ENCODE results near the gene TPCN2.
"Not testable (repeated sequence)": the region's sequence is repeated elsewhere in the genome, so short reads cannot be mapped to it uniquely, and the experiment has no call there.

The TPCN2 gene

DNA sequence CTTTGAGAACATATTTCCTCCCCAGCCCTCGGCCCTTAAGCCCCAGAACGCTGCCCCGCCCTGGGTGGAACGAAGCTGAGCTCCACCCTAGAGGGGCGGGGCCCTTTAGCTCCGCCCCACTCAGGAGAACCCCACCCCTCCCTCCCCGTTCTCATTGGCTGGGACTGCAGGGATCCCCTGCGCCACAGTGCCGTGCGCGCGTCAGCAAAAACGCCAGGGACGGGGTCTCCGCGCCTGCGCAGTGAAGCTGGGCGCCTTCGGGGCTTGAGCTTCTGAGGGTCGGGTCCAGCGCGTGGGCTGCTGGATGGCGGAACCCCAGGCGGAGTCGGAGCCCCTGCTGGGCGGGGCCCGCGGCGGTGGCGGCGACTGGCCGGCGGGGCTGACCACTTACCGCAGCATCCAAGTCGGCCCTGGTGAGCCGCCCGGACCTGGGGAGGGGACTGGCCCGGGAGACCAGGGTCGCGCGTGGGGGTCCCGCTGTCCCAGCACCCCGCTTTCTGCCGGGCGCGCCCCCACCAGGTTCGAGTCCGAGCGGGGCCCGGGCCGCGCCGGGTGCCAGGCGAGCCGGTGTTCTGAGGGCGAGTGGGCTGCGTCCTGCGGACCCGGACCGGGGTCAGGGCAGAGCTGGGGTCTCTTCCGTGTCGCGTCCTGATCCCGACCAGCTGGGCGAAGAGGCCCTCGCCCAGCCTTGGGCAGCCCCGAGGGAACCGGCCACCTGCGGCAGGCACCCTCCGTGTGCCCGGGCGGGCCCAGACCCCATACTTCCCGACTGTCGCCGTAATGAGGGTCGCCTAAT is at the start of gene TPCN2:
TPCN2 (plus strand) TSS at position 239 of the 796 bp plus-strand sequence; CDS start at position 305, 66 bp downstream.
- peak; percentile 93 to 98 (median 97) for DNase-seq

DNA sequence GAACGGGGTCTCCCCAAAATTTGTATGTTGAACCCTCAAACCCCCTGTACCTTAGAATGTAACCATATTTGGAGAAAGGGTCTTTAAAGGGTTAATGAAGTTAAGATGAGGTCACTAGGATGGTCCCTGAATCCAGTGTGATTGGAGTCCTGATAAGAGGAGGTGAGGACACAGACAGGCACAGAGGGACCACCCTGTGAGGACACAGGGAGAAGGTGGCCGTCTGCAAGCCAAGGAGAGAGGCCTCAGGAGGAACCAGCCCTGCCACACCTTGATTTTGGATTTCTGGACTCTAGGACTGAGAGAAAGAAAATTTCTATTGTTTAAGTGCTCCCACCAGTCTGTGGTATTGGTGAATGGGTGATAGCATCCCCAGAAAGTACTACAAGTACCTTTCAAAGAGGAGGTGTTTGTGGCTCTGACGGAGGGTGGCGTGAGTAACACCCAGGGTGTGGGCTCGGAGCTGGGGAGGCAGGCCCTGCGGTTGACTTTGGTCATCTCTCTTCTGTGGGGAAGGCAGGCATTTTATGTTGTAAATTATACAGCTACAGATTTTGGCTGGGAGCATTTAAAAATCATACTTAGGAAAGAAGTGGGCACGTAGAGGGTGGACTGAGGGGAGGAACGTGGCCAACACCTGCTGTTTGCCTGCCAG is 49.5 kb upstream of the TPCN2 start:
- DNase-seq, result no peak

DNA sequence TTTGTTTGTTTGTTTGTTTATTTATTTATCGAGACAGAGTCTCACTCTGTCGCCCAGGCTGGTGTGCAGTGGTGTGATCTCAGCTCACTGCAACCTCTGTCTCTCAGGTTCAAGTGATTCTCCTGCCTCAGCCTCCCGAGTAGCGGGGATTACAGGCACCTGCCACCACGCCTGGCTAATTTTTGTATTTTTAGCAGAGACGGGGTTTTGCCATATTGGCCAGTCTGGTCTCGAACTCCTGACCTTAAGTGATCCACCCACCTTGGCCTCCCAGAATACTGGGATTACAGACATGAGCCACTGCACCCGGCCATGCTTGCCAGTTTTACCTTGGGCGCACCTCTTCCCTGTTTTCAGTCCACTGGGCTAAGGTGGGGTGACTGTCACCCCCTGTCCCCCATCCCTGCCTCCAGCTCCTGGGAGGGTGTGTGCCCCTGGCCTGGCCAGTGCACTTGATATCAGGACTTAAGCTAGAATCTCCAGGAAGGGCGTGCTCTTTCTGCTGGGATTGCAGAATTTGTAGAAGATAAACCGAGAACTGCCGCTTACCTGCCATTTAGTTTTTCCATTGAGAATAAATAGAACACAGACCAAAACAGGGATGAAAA is 48.9 kb upstream of the TPCN2 start:
- DNase-seq, result not testable (repeated sequence)

DNA sequence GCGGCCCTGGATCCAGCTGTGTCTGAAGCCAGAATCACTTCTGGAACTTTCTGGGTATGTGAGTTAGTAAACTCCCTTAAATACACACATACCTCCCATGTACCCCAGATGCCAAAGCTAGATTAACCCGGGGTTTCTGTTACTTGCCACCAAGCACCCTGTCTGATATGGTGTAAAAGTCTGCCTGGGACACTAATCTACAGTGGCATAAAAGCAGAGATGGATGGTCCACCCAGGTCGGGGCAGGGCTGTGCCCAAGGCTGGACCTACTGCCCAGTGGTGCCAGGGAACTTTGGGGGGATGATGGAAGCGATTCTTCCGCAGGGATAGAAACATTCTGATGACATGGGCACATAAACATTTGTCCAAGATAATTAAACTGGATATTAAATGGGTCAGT is 48.3 kb upstream of the TPCN2 start:
- no peak for DNase-seq

DNA sequence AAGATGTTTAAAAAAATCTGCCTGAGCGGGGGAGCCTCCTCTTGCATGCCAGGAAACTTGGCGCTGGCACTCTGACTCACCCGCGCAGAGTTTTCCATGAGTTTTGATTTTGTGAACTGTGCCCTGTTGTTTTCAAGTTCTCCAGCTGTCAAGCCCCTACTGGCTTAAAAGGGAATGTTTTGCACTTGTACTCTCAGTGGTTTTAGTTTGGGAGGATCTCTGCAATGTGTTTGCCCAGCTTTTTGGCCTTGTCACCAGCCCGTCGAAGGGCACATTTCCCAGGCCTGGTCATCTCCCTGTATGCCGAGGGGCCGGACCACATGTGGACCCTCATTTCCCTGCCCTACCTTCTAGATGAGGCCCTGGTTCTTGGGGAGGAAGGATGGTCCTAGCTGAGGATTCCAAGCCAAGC is 47.9 kb upstream of the TPCN2 start:
- DNase-seq, result no peak

DNA sequence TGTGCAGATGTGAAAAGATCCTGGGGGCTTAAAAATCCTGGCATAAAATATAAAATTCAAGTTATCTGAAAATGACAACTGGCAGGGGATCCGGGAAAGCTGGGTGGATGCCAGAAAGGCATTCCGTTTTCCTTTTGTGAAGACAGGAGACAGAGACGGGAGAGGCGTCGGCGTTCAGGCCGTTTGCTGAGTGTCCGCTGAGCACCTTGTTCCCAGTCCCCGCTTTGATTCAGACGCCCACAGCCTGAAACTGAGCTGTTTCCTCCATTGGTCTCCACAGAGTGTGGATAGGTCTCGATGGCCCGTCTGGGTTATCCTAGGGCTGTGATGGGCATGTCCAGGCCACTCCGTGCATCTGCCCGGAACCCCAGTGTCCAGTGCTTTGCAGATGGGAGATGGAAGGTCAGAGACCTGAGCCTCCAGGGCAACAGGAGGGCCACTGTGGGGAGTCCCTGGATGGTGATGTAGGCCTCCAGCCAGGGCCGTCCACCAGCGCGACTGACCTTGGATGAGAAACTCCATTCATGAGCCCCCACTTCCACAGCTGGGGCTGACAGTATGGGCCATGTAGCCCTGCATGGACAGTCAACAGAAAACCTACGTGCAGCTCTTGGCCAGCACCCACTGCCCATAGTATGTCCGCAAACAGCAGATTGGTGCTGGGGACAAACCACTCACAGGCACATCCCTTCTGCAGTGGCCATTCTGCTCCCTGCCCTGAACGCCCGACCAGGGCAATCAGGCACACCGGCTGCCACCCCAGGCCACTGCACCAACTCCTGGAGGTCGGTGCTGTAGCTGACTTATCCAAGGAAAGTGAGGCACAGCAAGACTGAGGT is 47.3 kb upstream of the TPCN2 start:
- DNase-seq, result no peak

DNA sequence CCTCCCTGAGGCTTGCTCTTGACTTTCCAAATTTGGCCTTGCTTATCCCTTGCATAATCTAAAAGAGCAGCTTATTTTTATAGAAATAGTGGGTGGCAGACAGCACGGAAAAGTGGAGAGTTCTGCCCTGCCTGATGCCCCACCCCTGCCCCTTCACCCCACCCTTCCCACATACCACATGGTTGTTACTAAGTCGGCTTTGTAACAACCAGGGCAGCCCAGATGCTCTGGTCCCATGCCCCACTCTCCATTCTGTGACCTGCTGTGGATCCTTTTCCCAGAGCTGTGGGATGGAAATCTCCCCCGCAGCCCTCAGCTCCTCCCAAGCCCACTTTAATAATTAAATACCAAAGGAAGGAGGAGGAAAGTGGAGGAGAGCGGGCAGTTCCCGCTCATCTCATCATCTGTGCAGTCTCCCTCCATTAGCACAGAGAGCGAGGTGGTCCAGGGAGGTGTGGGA is 46.6 kb upstream of the TPCN2 start:
- no peak for DNase-seq

DNA sequence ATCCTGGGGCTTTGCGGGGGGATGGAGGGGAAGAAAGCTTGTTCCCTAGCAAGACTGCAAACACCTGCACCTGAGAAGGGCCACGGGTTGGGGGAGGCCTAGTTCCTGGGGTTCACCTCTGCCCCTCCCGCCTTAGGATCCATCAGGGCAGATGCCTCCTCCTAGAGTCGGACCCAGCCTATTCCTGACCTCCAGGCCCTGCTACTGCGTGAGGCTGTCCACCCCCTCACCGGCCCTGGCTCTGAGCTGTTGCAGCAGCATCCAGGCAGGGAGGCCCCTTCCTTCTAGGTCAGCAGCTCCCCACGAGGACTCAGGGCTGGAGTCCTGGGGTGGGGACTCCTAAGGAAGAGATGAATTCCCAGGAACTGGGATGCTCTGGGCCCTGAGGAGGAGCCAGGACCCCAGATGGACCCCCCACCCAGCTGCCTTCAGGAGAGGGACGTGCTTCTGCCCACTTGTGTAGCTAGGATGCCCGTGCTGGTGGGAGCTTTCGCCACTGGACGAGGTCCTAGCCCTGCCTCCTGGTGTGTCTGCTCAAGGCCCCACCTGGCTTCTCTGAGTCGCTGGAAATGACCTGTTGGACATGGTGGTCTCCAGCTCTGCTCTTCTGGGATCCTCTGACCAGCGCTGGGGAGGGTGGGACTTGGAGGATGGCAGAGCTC is 46.0 kb upstream of the TPCN2 start:
- no peak for DNase-seq

DNA sequence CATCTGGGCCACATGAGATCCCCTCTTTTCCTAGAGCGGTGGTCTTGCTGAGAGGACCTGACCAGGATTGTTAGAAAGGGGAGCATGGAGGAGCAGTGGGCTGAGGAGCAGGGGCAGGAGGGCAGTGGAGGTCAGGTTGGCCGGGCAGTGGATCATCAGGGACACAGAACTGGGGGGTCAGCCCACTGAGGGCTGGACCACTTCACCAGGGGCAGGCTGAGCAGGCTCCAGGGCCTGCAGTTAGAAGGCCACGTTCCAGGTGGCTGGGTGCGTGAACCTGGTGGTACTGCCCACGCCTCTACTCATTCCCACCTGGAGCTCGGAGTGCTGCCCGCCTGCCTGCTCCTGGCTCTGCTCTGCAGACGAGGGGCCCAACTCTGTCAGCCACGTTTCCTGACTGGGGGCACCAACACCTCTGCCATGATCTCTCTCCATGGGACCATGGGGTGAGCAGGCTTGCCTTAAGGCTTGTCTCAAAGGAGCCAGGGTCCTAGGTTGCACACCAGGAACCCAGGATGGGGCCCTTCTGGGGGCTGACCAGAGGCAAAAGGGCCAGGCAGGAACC is 45.3 kb upstream of the TPCN2 start:
- no peak for DNase-seq

DNA sequence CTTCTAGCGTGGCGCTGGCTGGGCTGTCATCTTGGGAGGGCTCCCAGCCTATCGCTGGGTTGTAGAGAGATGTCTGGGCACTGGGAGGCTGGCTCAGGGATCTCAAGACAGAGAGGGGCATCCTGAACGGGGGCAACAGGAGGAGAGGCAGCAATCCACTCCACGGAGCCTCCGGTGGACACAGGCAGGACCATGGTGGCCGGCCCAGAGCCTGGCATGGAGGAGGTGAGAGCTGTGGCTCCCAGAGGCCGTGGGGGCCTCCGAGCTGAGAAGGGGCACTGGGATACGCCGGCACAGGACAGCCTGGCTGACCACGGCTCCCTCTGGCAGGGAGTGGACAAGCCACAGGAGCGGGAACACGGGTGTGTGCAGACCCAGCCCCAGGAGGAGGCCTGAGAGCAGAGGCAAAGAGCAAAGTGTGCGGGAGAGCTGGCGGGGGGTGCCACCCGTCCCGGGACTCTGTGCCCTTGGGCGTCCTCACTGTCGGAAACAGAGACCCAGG is 44.8 kb upstream of the TPCN2 start:
- DNase-seq, result no peak

DNA sequence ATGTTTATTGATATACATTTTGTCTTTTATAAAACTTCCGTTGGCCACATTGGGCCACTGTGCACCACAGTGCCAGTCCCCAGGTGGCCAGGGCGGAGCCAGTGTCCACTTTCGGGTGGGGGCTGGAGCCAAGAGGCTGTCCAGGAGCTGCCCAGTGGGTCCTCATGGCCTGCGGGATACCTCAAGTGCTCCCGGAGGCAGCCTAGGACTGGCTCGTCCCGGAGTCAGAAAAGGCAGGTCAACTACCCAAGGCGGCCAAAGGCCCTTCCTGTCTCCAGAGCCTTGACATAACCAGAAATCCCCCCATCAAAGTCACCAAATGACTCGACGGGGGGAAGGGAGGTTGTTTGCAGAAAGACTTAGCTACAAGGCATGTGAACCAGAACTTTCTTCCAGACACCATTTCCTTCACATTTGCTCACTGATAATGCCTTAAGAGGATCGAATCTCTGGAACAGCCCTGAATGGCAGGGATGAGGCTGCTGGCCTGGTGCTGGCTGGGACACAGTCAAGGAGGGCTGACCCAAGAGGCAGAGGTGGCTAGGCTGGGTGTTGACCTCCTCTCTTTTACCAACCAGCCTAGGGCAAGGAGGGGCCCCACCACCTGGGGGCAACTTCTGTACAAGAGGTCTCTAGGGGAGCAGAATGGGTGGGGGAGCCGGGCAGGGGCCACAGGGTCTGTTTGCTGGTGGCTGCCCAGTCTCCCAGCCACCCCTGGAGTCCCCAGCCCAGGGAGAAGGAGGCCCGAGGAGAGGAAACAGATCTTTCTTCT is 44.1 kb upstream of the TPCN2 start:
- DNase-seq, result no peak

DNA sequence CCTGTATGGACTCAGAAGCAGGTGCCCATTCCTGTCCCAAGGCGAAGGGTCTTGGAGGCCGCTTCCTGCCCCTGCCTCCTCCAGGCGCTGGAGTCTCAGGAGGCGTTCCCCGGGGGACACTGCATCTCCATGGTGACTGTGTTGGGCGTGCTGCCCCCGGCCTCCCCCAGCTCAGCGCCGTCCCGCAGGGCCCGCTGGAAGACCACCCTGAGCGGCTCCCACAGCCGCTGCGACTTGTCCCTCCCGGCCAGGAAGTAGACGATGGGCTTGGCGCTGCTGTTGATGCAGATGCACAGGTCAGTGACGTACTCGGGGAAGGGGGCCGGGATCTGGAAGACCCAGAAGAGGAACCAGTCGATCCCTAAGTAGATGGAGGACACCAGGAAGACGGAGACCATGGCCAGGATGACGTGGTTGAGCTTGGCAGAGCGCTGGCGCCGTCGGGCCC is 43.5 kb upstream of the TPCN2 start:
- DNase-seq, result no peak

DNA sequence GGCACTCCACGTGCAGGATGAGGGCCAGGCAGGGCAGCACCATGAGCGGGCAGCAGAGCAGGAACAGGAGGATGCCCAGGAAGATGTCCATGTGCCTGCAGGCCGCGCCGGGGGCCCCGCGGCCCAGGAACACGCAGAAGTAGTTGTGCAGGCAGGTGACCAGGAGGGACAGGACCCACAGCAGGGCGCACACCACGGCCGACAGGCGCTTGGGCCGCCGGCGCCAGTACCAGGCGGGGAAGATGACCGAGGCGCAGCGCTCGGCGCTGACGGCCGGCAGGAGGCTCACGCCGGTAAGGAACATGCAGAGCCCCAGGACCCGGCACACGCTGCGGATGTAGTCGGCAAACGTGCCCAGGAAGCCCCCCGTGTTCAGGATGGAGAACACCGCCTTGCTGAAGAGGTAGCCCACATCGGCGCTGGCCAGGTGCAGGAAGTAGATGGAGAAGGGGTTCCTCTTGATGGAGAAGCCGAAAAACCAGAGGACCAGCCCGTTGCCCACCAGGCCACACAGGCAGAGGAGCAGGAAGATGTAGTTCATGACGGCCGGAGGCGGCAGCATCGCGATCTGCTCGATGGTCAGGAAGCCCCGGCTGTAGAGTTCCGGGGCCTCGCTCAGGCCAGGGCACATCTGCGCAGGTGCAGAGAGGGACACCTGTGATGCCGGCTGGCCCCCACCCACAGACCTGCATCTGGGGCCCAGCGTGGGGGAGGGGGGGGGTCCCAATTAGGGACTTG is 42.9 kb upstream of the TPCN2 start:
- DNase-seq, result no peak

DNA sequence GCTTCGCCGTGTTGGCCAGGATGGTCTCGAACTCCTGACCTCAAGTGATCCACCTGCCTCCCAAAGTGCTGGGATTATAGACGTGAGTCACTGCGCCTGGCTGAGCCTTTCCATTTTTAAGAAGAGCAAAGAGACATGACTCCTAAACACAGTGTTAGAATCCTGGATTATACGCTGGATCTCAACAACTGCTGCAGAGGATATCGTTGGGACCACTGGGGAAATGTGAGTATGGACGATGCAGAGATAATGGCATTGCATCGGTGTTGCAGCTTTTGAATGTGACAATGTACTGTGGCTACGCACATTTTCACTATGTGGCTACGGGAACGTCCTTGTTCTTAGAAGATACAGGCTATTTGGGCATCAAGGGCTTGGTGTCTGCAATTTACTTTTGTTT is 41.9 kb upstream of the TPCN2 start:
- no peak for DNase-seq

DNA sequence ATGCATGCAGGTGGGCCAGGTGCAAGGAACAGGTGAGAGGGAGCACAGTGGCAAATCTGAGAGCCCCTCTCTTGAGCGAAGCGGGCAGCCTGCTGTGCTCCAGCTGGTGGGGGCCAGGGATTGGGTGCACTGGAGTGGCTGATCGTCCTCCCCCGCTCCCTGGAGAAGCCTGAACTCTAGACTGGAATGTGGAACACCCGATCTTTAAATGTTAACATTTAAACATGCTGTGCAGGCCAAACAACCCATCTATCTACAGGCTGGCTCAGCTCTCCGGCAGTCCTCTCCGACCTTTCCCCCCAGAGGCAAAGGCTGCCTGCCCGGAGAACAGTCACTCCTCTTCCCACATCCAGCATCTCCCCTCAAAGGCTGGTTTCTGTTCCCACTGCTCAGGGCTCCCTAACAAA is 40.8 kb upstream of the TPCN2 start:
- peak in 2 of 3 experiments; percentile 76 to 94 for DNase-seq

DNA sequence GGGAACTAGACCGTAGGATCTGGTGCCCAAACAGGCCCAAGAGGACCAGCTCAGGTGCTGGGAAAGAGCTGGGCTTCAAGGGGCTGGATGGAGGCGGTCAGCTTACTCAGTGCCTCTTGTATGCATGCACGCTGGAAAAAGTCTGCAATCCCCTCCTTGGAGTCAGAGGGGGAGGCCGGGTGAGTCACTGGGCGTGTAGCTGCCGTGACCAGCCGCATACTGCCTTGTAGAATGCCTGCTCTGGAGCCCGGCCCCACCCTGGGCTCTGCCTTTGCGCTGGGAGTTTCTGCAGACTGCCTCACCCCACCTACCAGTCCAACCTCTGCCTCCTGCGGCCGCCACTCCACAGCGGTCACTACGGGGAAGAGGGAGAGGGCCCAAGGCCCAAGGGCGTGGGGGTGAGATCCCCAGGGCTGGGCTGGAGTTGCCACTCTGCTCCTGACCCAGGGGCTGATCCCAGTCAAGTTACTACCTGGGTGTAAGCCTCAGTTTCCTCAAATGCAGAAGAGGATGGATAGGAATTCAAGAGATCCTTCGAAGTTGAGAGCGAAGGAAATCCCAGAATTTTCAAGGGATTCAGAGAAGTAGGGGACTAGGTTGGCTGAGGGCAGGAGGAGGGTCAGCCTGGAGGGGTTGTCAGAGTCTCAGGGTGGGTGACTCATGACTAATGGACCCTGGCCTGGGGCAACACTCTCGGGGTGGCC is 39.8 kb upstream of the TPCN2 start:
- DNase-seq, result peak in 1 of 3 experiments; percentile 34

DNA sequence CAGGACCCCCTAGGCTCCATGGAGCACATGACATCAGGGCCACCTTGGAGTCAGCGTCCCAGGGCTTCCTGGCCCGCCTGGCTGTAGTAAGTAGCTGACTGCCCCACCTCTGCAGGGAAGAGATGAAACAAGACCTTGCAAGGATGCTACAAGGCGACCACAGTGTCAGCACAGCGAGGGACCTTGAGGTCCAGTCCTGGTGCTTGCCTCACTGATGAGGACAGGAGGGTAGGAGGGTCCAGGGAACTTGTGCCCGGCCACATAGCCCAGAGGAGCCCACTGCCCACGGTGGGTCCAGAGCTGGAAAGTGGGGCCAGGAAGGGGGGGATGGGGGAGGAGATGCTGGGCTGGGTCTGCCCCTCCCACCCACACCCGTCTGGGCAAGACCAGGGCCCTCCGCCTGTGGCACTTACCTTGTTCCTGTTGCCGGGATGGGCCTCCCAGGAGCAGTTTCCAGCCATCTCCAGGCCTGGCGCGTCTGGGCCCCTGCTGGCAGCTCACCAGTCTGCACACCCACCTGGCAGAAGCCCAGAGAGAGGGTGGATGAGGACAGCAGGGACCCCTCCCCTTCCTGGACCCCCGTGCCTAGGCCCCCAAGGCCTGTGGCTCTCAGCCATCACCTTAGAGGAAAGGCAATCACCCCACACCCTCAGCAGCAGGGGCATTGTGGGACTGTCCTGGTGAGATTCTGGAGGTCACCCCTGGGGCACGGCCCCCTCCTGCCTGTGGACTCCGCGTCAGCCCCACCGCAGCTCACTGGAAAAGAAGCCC is 39.1 kb upstream of the TPCN2 start:
- no peak for DNase-seq

DNA sequence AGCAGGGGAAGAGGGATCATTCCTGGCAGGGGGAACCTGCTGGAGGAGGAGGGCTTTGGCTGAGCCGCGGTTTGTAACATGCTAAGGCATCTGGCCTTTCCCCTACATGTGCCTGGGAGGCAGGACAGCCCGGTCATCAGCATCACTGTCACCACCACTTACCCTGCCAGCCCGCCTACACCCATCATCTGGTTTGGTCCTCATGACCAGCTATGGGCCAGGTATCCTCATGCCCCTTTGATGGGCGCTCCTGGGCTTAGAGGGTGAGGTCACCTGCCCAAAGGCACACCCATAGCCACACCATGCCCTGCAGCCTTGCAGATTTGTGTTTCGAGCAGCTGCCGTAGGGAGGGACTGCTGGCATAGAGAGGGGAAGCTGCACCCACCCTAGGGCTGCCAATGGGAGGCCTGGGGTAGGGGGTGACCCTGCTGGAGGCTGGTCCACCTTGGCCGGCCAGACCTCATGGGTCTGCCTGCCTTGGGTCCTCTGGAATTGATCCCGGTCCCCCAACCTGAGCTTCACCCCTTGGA is 38.3 kb upstream of the TPCN2 start:
- no peak for DNase-seq

All from NCI-H1417 (cell line).